Measurements from ENCODE around the gene CAP2. TPM values are rescaled to one million over a fixed set of nuclear protein-coding genes. Genes with fewer than 3 reads are reported as not detected.

Gene CAP2
- total RNA-seq, 1 donor from 2014 or later: not detected

GRCh38 chr6:17466147-17466546, 72.8 kb downstream of the CAP2 start:
- H3K4me3 Mint-ChIP-seq: no peak overlapping the region
- TF ChIP-seq CTCF (IDR thresholded peaks at IDR 0.05): no peak
- no peaks in the 10 kb centered on the region for H3K27me3 Mint-ChIP-seq
- no peaks in the 10 kb centered on the region for H3K9me3 Mint-ChIP-seq
- ATAC-seq (ENCODE audit: low read depth) (no peak), DNase-seq (no peak)
- ChIA-PET CTCF (no interaction called here), POLR2A (no interaction called here)
- H3K4me1 Mint-ChIP-seq: no peaks in the 10 kb centered on the region
- intact Hi-C loops (cut with micrococcal nuclease): no loop called here
- H3K27ac Mint-ChIP-seq: no peak overlapping the region
- no peaks in the 10 kb centered on the region for H3K36me3 Mint-ChIP-seq (ENCODE audit: low read depth)

DNA sequence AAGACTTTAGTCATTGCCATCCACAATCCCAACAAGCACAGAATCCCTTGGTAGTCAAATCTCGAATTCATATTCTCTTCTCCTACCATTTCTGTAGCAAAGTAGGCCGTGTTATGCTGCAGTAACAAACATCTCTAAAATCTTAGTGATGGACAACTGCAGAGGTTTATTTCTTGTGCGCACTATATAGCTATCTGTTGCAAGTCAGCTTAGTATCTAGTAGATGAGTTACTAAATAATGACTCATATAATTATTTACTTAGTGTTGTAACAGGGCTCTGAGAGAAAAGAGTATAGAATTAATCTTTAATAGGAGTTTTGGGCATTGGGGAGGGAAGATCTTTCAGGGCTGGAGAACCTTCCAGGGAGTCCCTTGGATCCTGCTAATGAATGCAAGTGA, 73.3 kb downstream of the CAP2 start:
- Mint-ChIP-seq H3K4me3 (no peak overlapping the region), H3K27ac (no peak overlapping the region), H3K27me3 (no peaks in the 10 kb centered on the region), H3K9me3 (no peaks in the 10 kb centered on the region), H3K36me3 (ENCODE audit: low read depth) (no peaks in the 10 kb centered on the region), H3K4me1 (no peaks in the 10 kb centered on the region)
- DNase-seq: no peak
- no peak for ATAC-seq (ENCODE audit: low read depth)
- intact Hi-C loops (cut with micrococcal nuclease): no loop called here
- no peak for TF ChIP-seq CTCF (IDR thresholded peaks at IDR 0.05)
- ChIA-PET CTCF (no interaction called here), POLR2A (no interaction called here)

DNA sequence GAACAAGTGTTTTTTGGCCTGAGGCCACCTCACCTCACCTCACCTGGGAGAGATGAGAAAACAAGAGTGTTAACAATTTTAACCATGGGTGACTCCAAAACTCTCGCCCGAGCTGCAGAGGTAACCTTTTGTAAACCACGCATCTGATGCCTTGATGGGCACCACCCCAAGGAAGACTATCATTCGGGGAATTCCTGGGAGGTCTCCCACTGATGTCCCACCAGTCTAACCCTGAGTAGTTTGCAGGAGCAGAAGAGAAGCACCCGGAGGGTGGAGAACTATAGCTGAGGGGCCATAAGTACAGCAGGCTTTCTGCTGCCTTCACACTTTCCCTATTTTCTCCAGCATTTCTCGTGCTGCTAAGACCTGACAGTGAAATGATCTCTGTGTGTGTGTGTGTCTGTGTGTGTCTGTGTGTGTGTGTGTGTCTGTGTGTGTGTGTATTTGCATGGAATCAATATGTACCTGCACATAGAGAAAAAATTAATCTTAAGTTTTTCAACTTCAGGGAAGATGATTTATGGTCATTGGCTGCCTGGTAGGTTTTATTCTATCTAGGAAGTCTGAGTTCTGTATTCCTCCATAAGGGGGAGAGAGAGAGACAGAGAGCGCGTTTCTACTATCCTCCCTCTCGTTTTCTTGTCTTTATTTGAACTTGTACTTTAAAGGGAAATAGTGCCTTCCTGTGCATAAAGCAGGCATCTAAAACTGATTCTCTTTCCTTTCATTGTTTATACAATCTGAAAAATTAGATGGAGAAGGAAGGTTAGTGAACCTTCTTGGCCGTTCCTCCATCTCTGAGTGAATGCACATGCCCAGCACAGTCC, 75.8 kb downstream of the CAP2 start:
- no peak overlapping the region for H3K27ac Mint-ChIP-seq
- no peak for TF ChIP-seq CTCF (IDR thresholded peaks at IDR 0.05)
- H3K4me1 Mint-ChIP-seq: no peaks in the 10 kb centered on the region
- CTCF ChIA-PET: no interaction called here
- H3K4me3 Mint-ChIP-seq: no peak overlapping the region
- DNase-seq (no peak), ATAC-seq (ENCODE audit: low read depth) (no peak)
- H3K9me3 Mint-ChIP-seq: no peaks in the 10 kb centered on the region
- POLR2A ChIA-PET: no interaction called here
- no peaks in the 10 kb centered on the region for H3K36me3 Mint-ChIP-seq (ENCODE audit: low read depth)
- intact Hi-C loops (cut with micrococcal nuclease): no loop called here
- H3K27me3 Mint-ChIP-seq: no peaks in the 10 kb centered on the region

DNA sequence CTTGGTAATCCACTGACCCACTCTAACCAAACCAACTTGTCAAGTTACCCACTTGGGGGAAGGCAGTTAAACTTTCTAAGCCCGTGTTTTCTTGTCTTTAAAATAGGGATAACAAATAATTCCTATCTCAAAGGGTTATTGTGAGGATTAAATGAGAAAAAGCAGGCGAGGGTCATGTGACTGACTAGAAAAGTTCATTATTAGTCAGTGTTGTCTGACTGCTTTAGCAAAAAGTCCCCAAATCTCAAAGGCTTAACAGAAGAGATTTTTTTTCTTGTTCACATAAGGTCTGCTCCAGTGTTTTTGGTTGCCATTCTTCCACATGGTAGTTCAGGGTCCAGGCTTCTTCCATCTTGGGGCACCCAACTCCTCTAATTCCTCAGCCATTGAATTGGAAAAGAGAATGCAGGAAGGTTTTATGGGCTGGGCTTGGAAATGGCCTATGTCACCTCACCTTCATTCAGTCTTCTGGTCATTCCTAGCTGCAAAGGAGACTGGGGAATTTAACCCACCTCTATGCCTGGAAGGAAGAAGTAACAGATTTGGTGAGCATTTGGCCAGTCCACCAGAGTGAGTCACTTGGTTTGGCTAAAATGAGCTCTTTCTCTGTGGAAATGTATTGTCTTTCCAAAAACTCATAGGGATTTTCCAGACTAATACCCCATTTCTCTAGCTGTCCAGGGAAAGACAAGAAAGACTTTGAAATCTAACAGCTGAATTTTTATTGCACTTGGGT, 77.0 kb downstream of the CAP2 start:
- TF ChIP-seq CTCF (IDR thresholded peaks at IDR 0.05): no peak
- intact Hi-C loops (cut with micrococcal nuclease): no loop called here
- CTCF ChIA-PET: no interaction called here
- H3K4me1 Mint-ChIP-seq: no peaks in the 10 kb centered on the region
- no peak for ATAC-seq (ENCODE audit: low read depth)
- H3K27me3 Mint-ChIP-seq: peaks cover 2% of the 10 kb centered on the region
- H3K4me3 Mint-ChIP-seq: no peak overlapping the region
- no peaks in the 10 kb centered on the region for H3K9me3 Mint-ChIP-seq
- no peak for DNase-seq
- H3K27ac Mint-ChIP-seq: no peak overlapping the region
- POLR2A ChIA-PET: no interaction called here
- no peaks in the 10 kb centered on the region for H3K36me3 Mint-ChIP-seq (ENCODE audit: low read depth)

GRCh38 chr6:17470938-17471327, 77.5 kb downstream of the CAP2 start:
- Mint-ChIP-seq H3K4me3 (no peak overlapping the region), H3K27me3 (peaks cover 2% of the 10 kb centered on the region), H3K27ac (no peak overlapping the region), H3K36me3 (ENCODE audit: low read depth) (no peaks in the 10 kb centered on the region), H3K4me1 (no peaks in the 10 kb centered on the region), H3K9me3 (no peaks in the 10 kb centered on the region)
- DNase-seq (no peak), ATAC-seq (ENCODE audit: low read depth) (no peak)
- POLR2A ChIA-PET: no interaction called here
- intact Hi-C loops (cut with micrococcal nuclease): no loop called here
- CTCF ChIA-PET: no interaction called here
- no peak for TF ChIP-seq CTCF (IDR thresholded peaks at IDR 0.05)
